SK-N-SH (cell line): Measurements from ENCODE around the gene AOAH. TPM values are rescaled to one million over a fixed set of nuclear protein-coding genes. Genes with fewer than 3 reads are reported as not detected.

Source experiments
- CTCF ChIA-PET: fragments of 300-600, 350-600 bp; formaldehyde crosslinking; extraction: SDS; loops from one replicate; lab custom pipeline; 2021; lab: Yijun Ruan, JAX
- POLR2A ChIA-PET: fragments of 350-600 bp; sonication (Branson Sonifier 250); formaldehyde crosslinking; extraction: SDS; loops from one replicate; lab custom pipeline; 2020; ENCODE audit warnings: antibody characterized with exemption, inconsistent platforms; lab: Yijun Ruan, JAX
- DNase-seq: peaks from one replicate; pipeline ENCODE4 v3.0.0; 2012
- H2AFZ ChIP-seq: fragments of 200-600 bp; sonication (generic); 2 replicates; pipeline ENCODE4 v1.8.1; 2016; ENCODE audit warnings: antibody characterized with exemption, mild to moderate bottlenecking, low read depth
- H3F3A ChIP-seq: fragments of 200-600 bp; sonication (generic); replicated peaks from 2 replicates; pipeline ENCODE3; 2016; ENCODE audit warnings: antibody characterized with exemption, mild to moderate bottlenecking; ENCODE audit not compliant: insufficient read depth
- H3K27ac ChIP-seq, 2 experiments: fragments of 200-500 bp in 1 of 2; fragments of 200-600 bp in 1 of 2; sonication (Bioruptor generic) in 1 of 2; sonication (generic), shearing (Covaris generic) in 1 of 2; 2 replicates each; pipeline versions ENCODE4 v1.5.1 to v1.6.1; 2014 to 2016; ENCODE audit warnings: low read depth in 2 of 2, inconsistent platforms in 1 of 2, low read length in 1 of 2, mild to moderate bottlenecking in 1 of 2, mixed read lengths in 1 of 2
- H3K27me3 ChIP-seq: fragments of 200-600 bp; sonication (generic), shearing (Covaris generic); 2 replicates; pipeline ENCODE4 v1.6.1; 2016; ENCODE audit warnings: mixed run types; ENCODE audit not compliant: insufficient read depth
- H3K36me3 ChIP-seq, 2 experiments: fragments of 200-500 bp in 1 of 2; fragments of 200-600 bp in 1 of 2; sonication (Bioruptor generic) in 1 of 2; sonication (generic) in 1 of 2; replicated peaks in 1 of 2; 2 replicates each; pipeline versions ENCODE3 to v1.5.1; 2014 to 2016; ENCODE audit warnings: low read length in 1 of 2, mild to moderate bottlenecking in 1 of 2; ENCODE audit not compliant: insufficient read depth in 2 of 2, control insufficient read depth in 1 of 2
- H3K4me1 ChIP-seq, 2 experiments: fragments of 200-500 bp in 1 of 2; fragments of 200-600 bp in 1 of 2; sonication (Bioruptor generic) in 1 of 2; sonication (generic), shearing (Covaris generic) in 1 of 2; 2 replicates each; pipeline versions ENCODE4 v1.5.1 to v1.6.1; 2014 to 2016; ENCODE audit warnings: low read depth in 1 of 2, low read length in 1 of 2, mixed run types in 1 of 2; ENCODE audit not compliant: insufficient read depth in 2 of 2, control insufficient read depth in 1 of 2
- H3K4me2 ChIP-seq: fragments of 200-600 bp; sonication (generic), shearing (Covaris generic); 2 replicates; pipeline ENCODE4 v1.6.1; 2017; ENCODE audit warnings: mixed run types
- H3K4me3 ChIP-seq, 2 experiments: fragments of 200-500 bp in 1 of 2; fragments of 200-600 bp in 1 of 2; sonication (Bioruptor generic) in 1 of 2; sonication (generic), shearing (Covaris generic) in 1 of 2; 2 replicates each; pipeline versions ENCODE4 v1.5.1 to v1.8.1; 2014 to 2016; ENCODE audit warnings: low read depth in 2 of 2, inconsistent platforms in 1 of 2, low read length in 1 of 2, mild to moderate bottlenecking in 1 of 2, mixed read lengths in 1 of 2, moderate library complexity in 1 of 2
- H3K79me2 ChIP-seq: fragments of 200-600 bp; sonication (generic); 2 replicates; pipeline ENCODE4 v1.8.1; 2017; ENCODE audit warnings: mild to moderate bottlenecking; ENCODE audit not compliant: insufficient read depth
- H3K9ac ChIP-seq: fragments of 200-600 bp; sonication (generic); 2 replicates; pipeline ENCODE4 v1.6.1; 2017; ENCODE audit warnings: mixed run types
- H3K9me2 ChIP-seq: fragments of 200-600 bp; sonication (generic); 2 replicates; pipeline ENCODE4 v1.6.1; 2017; ENCODE audit warnings: mixed run types
- H3K9me3 ChIP-seq: fragments of 200-600 bp; sonication (generic); 2 replicates; pipeline ENCODE4 v1.6.1; 2017; ENCODE audit warnings: mixed run types, mild to moderate bottlenecking, moderate library complexity
- H4K20me1 ChIP-seq: fragments of 200-600 bp; sonication (generic); 2 replicates; pipeline ENCODE4 v1.6.1; 2017; ENCODE audit warnings: mild to moderate bottlenecking, mixed run types; ENCODE audit not compliant: insufficient read depth
- CHD2 ChIP-seq: fragments of 150-350 bp; IDR thresholded peaks from 2 replicates; pipeline ENCODE4 v1.6.1; 2018; ENCODE audit warnings: low read length; ENCODE audit not compliant: partially characterized antibody
- CTCF ChIP-seq: fragments of 200-600 bp; sonication (generic); IDR thresholded peaks from 2 replicates; pipeline ENCODE4 v1.6.1; 2017; ENCODE audit warnings: antibody characterized with exemption, mild to moderate bottlenecking, moderate library complexity
- ELF1 ChIP-seq: IDR thresholded peaks from 2 replicates; pipeline ENCODE4 v1.4.0; 2012
- EP300 ChIP-seq, 2 experiments: IDR thresholded peaks; 2 replicates each; pipeline versions ENCODE4 v1.4.0 to v1.6.1; 2012; ENCODE audit warnings: borderline replicate concordance in 1 of 2, low read depth in 1 of 2, low read length in 1 of 2
- FOSL2 ChIP-seq: IDR thresholded peaks from 2 replicates; pipeline ENCODE4 v1.4.0; 2012; ENCODE audit warnings: low read depth, mild to moderate bottlenecking, moderate library complexity, borderline replicate concordance
- GABPA ChIP-seq: IDR thresholded peaks from 2 replicates; pipeline ENCODE4 v1.4.0; 2012; ENCODE audit warnings: low read depth, mild to moderate bottlenecking
- JUND ChIP-seq: IDR thresholded peaks from 2 replicates; pipeline ENCODE4 v1.4.0; 2012
- MAX ChIP-seq: IDR thresholded peaks from 2 replicates; pipeline ENCODE4 v1.4.0; 2012; ENCODE audit warnings: low read depth
- NFIC ChIP-seq: IDR thresholded peaks from 2 replicates; pipeline ENCODE4 v1.4.0; 2012; ENCODE audit warnings: borderline replicate concordance
- POLR2AphosphoS5 ChIP-seq: IDR thresholded peaks from 2 replicates; pipeline ENCODE4 v1.6.1; 2012; ENCODE audit warnings: low read depth, low read length
- RAD21 ChIP-seq: IDR thresholded peaks from 2 replicates; pipeline ENCODE4 v1.6.1; 2012; ENCODE audit warnings: mild to moderate bottlenecking, low read length
- RFX5 ChIP-seq: IDR thresholded peaks from 2 replicates; pipeline ENCODE4 v1.6.1; 2012; ENCODE audit warnings: mild to moderate bottlenecking, improper control_type of control experiment, low read length
- SMC3 ChIP-seq: IDR thresholded peaks from 2 replicates; pipeline ENCODE4 v1.6.1; 2012; ENCODE audit warnings: low read depth, low read length, improper control_type of control experiment
- USF1 ChIP-seq: IDR thresholded peaks from 2 replicates; pipeline ENCODE4 v1.4.0; 2012; ENCODE audit warnings: low read depth, borderline replicate concordance
- USF2 ChIP-seq: fragments of 150-350 bp; IDR thresholded peaks from 2 replicates; pipeline ENCODE4 v1.6.1; 2017; ENCODE audit warnings: antibody characterized with exemption, low read length, low read depth, borderline replicate concordance
- WGBS: methylation state at CpG from one replicate; pipeline ENCODE4 v1.1.6; 2017; ENCODE audit warnings: low lambda C conversion rate; 5-methylcytosine and 5-hydroxymethylcytosine counted together
- polyA plus RNA-seq, 3 experiments: library from polyadenylated mRNA; depleted of rRNA; stranded (reverse); fragments of >200 nt; gene quantifications; 2 replicates each; pipeline ENCODE4 v1.2.3, GENCODE V29; 2012

Gene AOAH
- polyA plus RNA-seq, 1 of the 3 experiments (the other 2 are of a cell fraction), result not detected

GRCh38 chr7:36538126-36538525, 186.2 kb downstream of the AOAH start:
- TF ChIP-seq CTCF (no peak), RAD21 (no peak), GABPA (no peak), ELF1 (no peak), MAX (no peak), JUND (no peak), POLR2AphosphoS5 (no peak), FOSL2 (no peak), CHD2 (no peak), EP300 (IDR thresholded peaks at IDR 0.05; ENCODE audit: borderline replicate concordance in 1 of 2, low read depth in 1 of 2, low read length in 1 of 2) (no peak), USF1 (no peak), SMC3 (no peak), USF2 (no peak), NFIC (no peak), RFX5 (no peak)
- H3K27me3 ChIP-seq, result no peaks in the 10 kb centered on the region
- no peak overlapping the region for H3K27ac ChIP-seq
- no peaks in the 10 kb centered on the region for H3K9me2 ChIP-seq
- CTCF ChIA-PET, result no interaction called here
- H3F3A ChIP-seq, result no peaks in the 10 kb centered on the region
- no peak overlapping the region for H3K4me2 ChIP-seq
- no peaks in the 10 kb centered on the region; a peak in 1 of 4 replicates for H3K4me1 ChIP-seq
- no peak overlapping the region for H3K4me3 ChIP-seq
- no peaks in the 10 kb centered on the region for H4K20me1 ChIP-seq
- no peak for DNase-seq
- H2AFZ ChIP-seq, result no peak overlapping the region
- 68% methylated on average over 7 of the region's 7 CpGs for WGBS
- H3K9ac ChIP-seq, result no peak overlapping the region
- no peaks in the 10 kb centered on the region for H3K36me3 ChIP-seq
- POLR2A ChIA-PET, result no interaction called here
- no peaks in the 10 kb centered on the region for H3K9me3 ChIP-seq
- H3K79me2 ChIP-seq, result no peaks in the 10 kb centered on the region
